ENCODE measurements around the gene CALCR.
"Not testable (repeated sequence)": the region's sequence is repeated elsewhere in the genome, so short reads cannot be mapped to it uniquely, and the experiment has no call there.

CALCR gene

GRCh38 chr7:93559639-93560491 lies 14.7 kb downstream of the CALCR start:
- DNase-seq: no peak

DNA sequence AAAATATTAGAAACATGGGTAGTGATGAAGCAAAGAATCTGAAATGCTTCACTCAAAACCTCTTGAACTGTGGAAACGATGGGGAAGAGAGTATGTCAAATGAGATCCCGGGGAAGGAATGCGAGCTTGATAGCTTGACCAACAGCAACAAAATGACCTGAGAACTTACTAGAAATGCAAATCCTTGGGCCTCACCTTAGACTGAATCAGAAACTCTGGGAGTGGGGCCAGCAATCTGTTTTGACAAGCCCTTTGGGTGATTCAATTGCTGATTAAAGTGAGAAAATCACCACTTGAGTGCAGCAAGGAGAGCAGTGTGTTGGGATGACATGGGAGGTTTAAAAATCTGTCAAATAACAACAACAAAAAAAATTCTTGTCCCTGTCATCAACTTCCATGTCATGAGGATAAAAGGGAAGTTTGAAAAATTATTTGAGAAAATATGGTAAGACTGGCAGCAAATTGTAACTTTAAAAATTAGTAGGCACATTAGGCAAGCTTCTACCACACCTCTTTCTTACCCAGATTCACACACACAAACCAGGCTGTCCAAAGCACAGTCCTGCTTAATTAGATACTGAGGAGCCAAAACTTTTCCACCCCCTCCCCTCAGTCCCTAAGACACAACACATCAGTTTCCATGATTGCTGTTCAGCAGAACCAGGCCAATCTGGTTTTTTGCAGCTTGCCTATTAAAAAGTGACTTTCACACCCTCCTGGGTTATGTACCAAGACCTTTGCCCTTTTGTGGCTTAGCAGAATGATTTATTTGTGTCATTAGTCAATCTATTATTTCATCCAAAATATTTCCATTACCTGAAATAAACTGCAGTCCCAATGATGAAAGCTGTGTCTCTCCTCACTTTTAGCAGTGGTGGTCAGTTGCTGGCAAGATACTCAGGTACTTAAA lies 15.6 kb downstream of the CALCR start:
- DNase-seq: no peak

- DNase-seq: no peak
Observed at GRCh38 chr7:93551931-93552330, 22.6 kb downstream of the CALCR start.

GRCh38 chr7:93551063-93551895 lies 23.2 kb downstream of the CALCR start:
- no peak for DNase-seq

GRCh38 chr7:93547716-93548115 lies 26.8 kb downstream of the CALCR start:
- no peak for DNase-seq

DNA sequence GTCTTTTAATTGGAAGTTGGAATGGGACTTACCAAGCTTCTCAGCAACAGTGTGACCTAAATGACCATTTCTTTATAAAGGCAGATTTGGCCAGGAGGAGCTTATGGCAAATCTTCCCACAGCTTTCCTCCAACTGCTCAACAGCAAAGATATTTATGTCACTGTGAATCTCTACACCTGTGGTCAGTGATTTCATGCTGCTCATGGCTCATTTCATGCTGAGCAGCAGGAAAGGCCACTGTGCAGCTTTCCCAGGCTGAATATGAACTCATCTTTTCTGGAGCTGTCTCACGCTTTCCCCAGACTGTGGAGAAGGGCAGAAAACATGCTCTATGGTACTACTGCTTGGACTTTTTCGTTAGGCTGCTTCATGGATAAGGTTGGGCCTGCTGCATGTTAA lies 29.8 kb downstream of the CALCR start:
- DNase-seq: no peak

DNA sequence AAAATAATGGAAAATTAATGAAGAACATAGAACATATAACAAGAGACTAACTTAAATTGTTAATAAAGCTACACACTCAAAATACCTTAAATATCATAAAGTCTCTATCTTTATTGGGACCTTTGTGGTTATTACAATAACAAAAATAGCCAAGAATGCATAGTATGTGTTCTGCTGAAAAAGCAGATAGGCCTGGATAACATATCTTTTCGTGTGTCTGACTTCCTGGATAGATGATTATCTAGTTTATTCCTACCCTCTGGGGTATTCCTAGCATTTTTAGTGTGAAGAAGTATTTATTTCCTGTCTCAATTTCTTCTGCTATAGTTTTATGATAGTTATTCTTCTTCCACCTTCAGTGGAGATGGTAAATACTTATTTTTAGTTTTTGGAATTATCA lies 36.5 kb downstream of the CALCR start:
- no peak for DNase-seq

DNA sequence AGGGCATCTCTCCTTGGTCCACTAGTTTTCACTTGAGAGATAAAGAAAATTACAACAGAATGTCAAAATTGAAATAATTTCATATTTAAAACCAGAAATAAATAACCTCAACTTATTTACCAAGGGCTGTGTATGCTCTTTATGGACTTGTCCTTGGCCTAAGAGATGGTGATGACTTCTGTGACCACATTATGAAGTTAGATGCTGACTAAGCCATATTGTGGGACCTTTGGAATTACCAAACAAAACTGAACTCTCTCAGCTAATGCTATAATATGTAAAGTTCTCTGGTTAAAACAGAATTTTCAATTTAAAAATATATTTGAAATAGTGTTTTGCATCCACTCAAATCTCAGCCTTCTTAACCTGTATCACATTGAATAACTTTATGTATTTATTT lies 38.9 kb downstream of the CALCR start:
- no peak for DNase-seq

GRCh38 chr7:93530701-93531100 lies 43.8 kb downstream of the CALCR start:
- no peak for DNase-seq

GRCh38 chr7:93516834-93517233 lies 57.7 kb downstream of the CALCR start:
- no peak for DNase-seq

DNA sequence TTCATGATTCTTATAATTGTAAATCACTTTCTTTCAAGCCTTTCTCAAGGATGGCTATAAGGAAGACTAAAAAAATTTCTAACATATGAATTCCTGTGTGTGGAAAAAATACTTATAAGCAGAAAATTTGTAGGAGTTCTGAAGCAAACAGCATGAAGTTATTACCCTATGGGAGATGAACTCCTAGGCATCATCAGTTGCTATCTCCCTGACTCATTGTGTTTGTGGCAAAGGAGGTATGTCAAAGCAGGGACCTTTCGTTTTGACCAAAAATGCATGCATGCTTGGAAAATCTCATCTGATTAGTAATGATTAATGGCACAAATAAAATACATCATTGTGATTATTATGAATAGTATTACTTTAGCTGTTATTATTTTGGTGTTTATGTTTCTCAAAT lies 59.4 kb downstream of the CALCR start:
- no peak for DNase-seq

GRCh38 chr7:93509303-93509702 lies 65.2 kb downstream of the CALCR start:
- DNase-seq: no peak

DNA sequence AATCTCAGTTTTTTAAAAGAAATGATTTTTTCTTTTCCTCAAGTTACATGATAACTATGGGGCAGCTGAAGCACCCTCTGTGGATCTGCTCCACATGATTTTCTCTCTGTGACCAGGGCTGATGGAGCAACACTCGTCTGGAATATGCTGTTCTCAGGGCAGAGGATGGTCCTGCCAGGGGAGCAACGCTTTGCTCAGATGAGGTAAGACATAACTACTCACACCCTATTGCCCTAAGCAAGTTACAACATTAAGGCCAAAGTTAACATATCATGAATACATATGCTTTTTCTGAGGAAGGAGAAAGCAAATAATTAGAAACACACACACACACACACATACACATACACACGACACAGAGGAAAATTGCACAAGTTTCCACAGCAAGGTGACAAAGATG lies 71.4 kb downstream of the CALCR start:
- no peak for DNase-seq

DNA sequence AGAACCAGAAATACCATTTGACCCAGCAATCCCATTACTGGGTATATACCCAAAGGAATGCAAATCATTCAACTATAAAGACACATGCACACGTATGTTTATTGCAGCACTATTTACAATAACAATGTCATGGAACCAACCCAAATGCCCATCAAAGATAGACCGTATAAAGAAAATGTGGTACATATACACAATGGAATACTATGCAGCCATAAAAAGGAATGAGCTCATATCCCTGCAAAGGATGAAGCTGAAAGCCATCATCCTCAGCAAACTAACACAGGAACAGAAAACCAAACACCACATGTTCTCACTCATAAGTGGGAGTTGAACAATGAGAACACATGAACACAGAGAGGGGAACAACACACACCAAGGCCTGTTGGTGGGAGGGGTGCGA lies 82.7 kb downstream of the CALCR start:
- DNase-seq: not testable (repeated sequence)

DNA sequence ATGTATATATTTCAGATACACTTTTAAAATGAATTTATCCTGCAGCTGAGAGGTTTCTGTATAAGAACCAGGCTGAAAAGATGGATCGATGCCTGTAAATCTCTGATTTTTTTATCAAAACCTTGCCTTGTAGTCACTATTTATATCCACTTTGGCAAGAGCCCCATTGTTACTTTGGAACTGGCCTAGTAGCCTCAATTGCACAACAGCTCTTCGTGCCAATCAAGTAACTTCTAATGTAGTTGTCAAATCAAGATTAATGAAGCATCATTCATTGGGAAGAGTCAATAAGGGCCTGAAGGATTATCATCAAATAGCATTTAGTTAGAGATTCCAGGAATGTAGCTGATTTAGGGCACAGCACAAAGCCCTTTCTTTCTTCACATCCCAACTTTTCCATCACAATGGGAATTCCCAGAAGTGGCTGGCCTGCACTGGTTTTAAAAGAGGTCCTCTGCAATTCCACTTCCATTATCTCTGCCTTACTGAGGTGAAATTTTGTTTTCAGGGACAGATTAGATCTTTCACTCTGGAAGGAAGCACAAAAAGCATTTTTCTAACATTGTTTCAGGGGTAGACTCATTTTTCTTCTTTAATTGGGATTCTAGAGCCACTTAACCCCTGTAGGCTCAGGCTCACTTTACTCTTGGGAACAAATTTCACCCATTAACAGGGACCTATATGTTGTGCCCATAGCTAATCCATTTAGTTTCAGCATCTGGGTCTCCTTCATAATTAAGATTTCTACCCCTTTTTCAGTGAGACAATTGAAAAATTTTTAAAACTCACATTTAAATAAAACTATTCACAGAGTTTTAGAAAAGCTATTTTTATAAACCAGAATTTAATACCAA lies 97.8 kb downstream of the CALCR start:
- no peak for DNase-seq

GRCh38 chr7:93475811-93476210 lies 98.7 kb downstream of the CALCR start:
- no peak for DNase-seq

- no peak for DNase-seq
Observed at GRCh38 chr7:93471456-93471855, 103.1 kb downstream of the CALCR start.

DNA sequence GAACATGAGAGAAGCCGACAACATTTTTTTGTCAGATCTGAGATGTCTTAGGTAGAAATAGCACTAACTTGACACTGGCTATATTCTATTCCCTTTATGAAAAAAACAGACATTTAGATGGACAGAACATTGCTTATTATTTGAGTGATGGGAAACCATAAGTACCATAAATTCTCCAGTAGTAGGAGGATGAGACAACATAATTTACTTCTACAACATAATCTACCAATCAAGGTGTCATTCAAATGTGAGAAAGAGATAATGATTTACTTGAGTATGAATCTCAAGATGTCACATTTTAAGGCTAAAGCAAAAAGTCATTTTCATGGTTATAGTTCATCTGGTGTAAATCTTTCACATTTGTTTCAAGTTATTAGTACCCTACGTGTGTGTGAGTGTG lies 110.8 kb downstream of the CALCR start:
- no peak for DNase-seq

DNA sequence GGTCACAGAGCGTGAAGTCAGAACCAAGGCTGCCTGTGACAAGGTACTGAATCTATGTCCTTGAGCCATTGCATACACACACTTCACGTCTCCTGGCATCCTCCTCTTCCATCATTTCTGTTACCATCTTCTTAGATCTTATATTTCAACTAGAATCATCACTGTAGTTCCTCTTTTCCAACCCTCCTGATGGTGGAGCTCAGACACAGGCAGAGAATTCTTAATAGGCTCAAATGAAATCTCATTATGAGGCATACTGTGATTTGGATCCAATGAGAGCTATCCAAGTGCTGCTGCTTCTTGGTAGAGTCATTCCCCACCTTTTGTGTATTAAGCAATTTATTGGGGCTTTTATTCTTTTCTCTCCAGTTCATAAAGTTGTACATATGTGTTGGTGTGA lies 113.2 kb downstream of the CALCR start:
- no peak for DNase-seq

- no peak for DNase-seq
Observed at GRCh38 chr7:93453262-93453661, 121.3 kb downstream of the CALCR start.

- DNase-seq: no peak
Observed at GRCh38 chr7:93448176-93448575, 126.3 kb downstream of the CALCR start.

- DNase-seq: no peak
Observed at GRCh38 chr7:93447509-93447908, 127.0 kb downstream of the CALCR start.
